MM.1S (cell line): ENCODE data around the gene GLB1L3.

Experiments used
- DNase-seq: peaks from one replicate; pipeline ENCODE4 v3.0.0-alpha.2; 2015
- H2AFZ ChIP-seq: fragments of 300-600 bp; sonication (generic); 2 replicates; pipeline ENCODE4 v1.6.0; 2016; ENCODE audit warnings: antibody characterized with exemption, low read length
- H3F3A ChIP-seq: fragments of 300-600 bp; sonication (generic); 2 replicates; pipeline ENCODE4 v1.6.1; 2016; ENCODE audit warnings: mild to moderate bottlenecking, antibody characterized with exemption, low read length, moderate library complexity, mixed read lengths; ENCODE audit not compliant: insufficient read depth
- H3K27ac ChIP-seq: fragments of 300-600 bp; sonication (generic); 2 replicates; pipeline ENCODE4 v1.5.1; 2016; ENCODE audit warnings: mild to moderate bottlenecking, low read length
- H3K27me3 ChIP-seq: fragments of 300-600 bp; sonication (generic); replicated peaks from 2 replicates; pipeline ENCODE4 v1.6.0; 2016; ENCODE audit warnings: low read length; ENCODE audit not compliant: insufficient read depth
- H3K36me3 ChIP-seq: fragments of 300-600 bp; sonication (generic); replicated peaks from 2 replicates; pipeline ENCODE4 v1.6.1; 2016; ENCODE audit warnings: mild to moderate bottlenecking, low read length, mixed read lengths; ENCODE audit not compliant: insufficient read depth
- H3K4me1 ChIP-seq: fragments of 300-600 bp; sonication (generic); 2 replicates; pipeline ENCODE4 v1.6.1; 2016; ENCODE audit warnings: low read length, mixed read lengths
- H3K4me2 ChIP-seq: fragments of 300-600 bp; sonication (generic); 2 replicates; pipeline ENCODE4 v1.6.0; 2016; ENCODE audit warnings: low read depth, low read length
- H3K4me3 ChIP-seq: fragments of 300-600 bp; sonication (generic); 2 replicates; pipeline ENCODE4 v1.5.1; 2016; ENCODE audit warnings: low read length, mixed read lengths
- H3K79me2 ChIP-seq: fragments of 300-600 bp; sonication (generic); 2 replicates; pipeline ENCODE4 v1.6.1; 2016; ENCODE audit warnings: mixed run types, low read length, mixed read lengths
- H3K9ac ChIP-seq: fragments of 300-600 bp; sonication (generic); 2 replicates; pipeline ENCODE4 v1.6.1; 2016; ENCODE audit warnings: low read length, mixed read lengths
- H3K9me2 ChIP-seq: fragments of 300-600 bp; sonication (generic); replicated peaks from 2 replicates; pipeline ENCODE4 v1.6.1; 2016; ENCODE audit warnings: mild to moderate bottlenecking, low read length, mixed read lengths; ENCODE audit not compliant: insufficient read depth
- H3K9me3 ChIP-seq: fragments of 300-600 bp; sonication (generic); replicated peaks from 2 replicates; pipeline ENCODE4 v1.6.1; 2016; ENCODE audit warnings: mild to moderate bottlenecking, low read length, mixed read lengths; ENCODE audit not compliant: insufficient read depth
- H4K20me1 ChIP-seq: fragments of 300-600 bp; sonication (generic); 2 replicates; pipeline ENCODE4 v1.6.1; 2016; ENCODE audit warnings: mild to moderate bottlenecking, low read length, moderate library complexity, mixed read lengths; ENCODE audit not compliant: insufficient read depth
- EZH2 ChIP-seq: fragments of 300-600 bp; sonication (generic); optimal IDR thresholded peaks from 2 replicates; pipeline ENCODE3; 2017; ENCODE audit warnings: low read depth, mild to moderate bottlenecking, antibody characterized with exemption, low read length, mixed read lengths
- EZH2phosphoT487 ChIP-seq: fragments of 300-600 bp; sonication (generic); IDR thresholded peaks from 2 replicates; pipeline ENCODE4 v1.6.1; 2018; ENCODE audit warnings: antibody characterized with exemption, low read length
- TF ChIP-seq, protein P1 (sequence below): fragments of 300-600 bp; sonication (generic); IDR thresholded peaks from 2 replicates; pipeline ENCODE4 v1.5.1; 2016; ENCODE audit warnings: antibody characterized with exemption, low read length, mixed read lengths

Gene GLB1L3

DNA sequence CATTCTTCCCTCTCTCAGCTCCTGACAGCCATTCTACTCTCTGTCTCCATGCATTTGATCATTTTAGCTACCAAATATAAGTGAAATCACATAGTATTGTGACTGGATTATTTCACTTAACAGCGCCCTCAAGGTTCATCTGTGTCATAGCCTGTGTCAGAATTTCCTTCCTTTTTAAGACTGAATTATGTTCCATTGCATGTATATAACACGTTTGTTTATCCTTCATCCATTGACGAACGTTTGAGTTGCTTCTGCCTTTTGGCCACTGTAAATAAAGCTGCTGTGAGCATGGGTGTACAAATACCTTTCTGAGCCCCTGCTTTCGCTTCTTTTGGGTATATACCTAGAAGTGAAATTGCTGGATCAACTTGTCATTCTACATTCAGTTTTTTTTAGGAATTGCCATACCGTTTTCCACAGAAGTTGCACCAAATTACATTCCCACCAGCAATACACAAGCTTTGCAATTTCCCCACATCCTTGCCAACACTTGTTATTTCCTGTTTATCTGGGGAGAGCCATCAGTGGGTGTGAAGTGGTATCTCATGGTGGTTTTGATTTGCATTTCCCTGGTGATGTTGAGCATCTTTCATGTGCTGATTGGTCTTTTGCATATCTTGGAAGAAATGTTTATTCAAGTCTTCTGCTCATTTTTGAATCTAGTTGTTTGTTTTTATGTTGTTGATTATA, 73.1 kb downstream of the GLB1L3 start:
- Histone ChIP-seq H3K27ac (no peak overlapping the region), H3K79me2 (no peaks in the 10 kb centered on the region), H3K9me2 (no peaks in the 10 kb centered on the region), H3K4me1 (no peaks in the 10 kb centered on the region), H3K4me3 (no peak overlapping the region), H3F3A (no peaks in the 10 kb centered on the region), H3K9me3 (no peaks in the 10 kb centered on the region), H3K27me3 (no peaks in the 10 kb centered on the region), H3K9ac (no peak overlapping the region), H2AFZ (no peak overlapping the region), H3K4me2 (no peak overlapping the region), H4K20me1 (no peaks in the 10 kb centered on the region), H3K36me3 (no peaks in the 10 kb centered on the region)
- no peak for DNase-seq
- TF ChIP-seq EZH2 (no peak), EZH2phosphoT487 (no peak)
- TF ChIP-seq, protein P1, sequence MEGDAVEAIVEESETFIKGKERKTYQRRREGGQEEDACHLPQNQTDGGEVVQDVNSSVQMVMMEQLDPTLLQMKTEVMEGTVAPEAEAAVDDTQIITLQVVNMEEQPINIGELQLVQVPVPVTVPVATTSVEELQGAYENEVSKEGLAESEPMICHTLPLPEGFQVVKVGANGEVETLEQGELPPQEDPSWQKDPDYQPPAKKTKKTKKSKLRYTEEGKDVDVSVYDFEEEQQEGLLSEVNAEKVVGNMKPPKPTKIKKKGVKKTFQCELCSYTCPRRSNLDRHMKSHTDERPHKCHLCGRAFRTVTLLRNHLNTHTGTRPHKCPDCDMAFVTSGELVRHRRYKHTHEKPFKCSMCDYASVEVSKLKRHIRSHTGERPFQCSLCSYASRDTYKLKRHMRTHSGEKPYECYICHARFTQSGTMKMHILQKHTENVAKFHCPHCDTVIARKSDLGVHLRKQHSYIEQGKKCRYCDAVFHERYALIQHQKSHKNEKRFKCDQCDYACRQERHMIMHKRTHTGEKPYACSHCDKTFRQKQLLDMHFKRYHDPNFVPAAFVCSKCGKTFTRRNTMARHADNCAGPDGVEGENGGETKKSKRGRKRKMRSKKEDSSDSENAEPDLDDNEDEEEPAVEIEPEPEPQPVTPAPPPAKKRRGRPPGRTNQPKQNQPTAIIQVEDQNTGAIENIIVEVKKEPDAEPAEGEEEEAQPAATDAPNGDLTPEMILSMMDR, result no peak

GRCh38 chr11:134349802-134350355, 73.7 kb downstream of the GLB1L3 start:
- H3K27me3 ChIP-seq, result no peaks in the 10 kb centered on the region
- no peaks in the 10 kb centered on the region for H3K9me2 ChIP-seq
- no peaks in the 10 kb centered on the region for H3K9me3 ChIP-seq
- no peaks in the 10 kb centered on the region for H4K20me1 ChIP-seq
- H3K4me1 ChIP-seq, result no peaks in the 10 kb centered on the region
- no peaks in the 10 kb centered on the region for H3K79me2 ChIP-seq
- no peak for DNase-seq
- no peaks in the 10 kb centered on the region for H3F3A ChIP-seq
- H3K4me3 ChIP-seq, result no peak overlapping the region
- H3K9ac ChIP-seq, result no peak overlapping the region
- no peak overlapping the region for H3K27ac ChIP-seq
- TF ChIP-seq EZH2phosphoT487 (no peak), EZH2 (no peak)
- TF ChIP-seq, protein P1, result no peak
- no peak overlapping the region for H3K4me2 ChIP-seq
- H3K36me3 ChIP-seq, result no peaks in the 10 kb centered on the region
- H2AFZ ChIP-seq, result no peak overlapping the region

DNA sequence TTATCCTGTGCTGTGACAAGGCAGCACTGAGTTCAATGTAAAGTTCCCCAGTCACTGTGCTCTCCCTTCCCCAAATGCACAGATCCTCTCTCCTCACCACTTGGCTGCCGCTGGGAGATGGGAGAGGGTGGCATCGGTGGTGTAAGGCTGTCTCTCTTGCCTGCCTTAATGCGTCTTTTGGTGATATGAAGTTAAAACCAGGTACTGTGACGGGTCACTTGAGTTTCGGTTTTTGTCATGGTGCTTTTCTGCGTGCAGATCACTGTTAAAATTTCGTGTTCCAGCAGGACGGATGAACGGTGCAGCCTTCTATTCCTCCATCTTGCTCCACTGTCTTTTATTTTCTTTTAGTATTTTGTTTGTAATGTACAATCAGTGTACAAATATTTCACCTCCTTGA, 74.2 kb downstream of the GLB1L3 start:
- Histone ChIP-seq H3K79me2 (no peaks in the 10 kb centered on the region), H3K36me3 (no peaks in the 10 kb centered on the region), H3K27ac (no peak overlapping the region), H2AFZ (no peak overlapping the region), H3K4me3 (no peak overlapping the region), H3K4me2 (no peak overlapping the region), H3K9me2 (no peaks in the 10 kb centered on the region), H3K9ac (no peak overlapping the region), H3K9me3 (no peaks in the 10 kb centered on the region), H3F3A (no peaks in the 10 kb centered on the region), H3K4me1 (no peaks in the 10 kb centered on the region), H3K27me3 (no peaks in the 10 kb centered on the region), H4K20me1 (no peaks in the 10 kb centered on the region)
- no peak for TF ChIP-seq EZH2
- no peak for DNase-seq

GRCh38 chr11:134352111-134352510, 75.9 kb downstream of the GLB1L3 start:
- DNase-seq, result no peak
- no peaks in the 10 kb centered on the region for H3K4me1 ChIP-seq
- no peak overlapping the region for H3K4me2 ChIP-seq
- no peak overlapping the region for H3K27ac ChIP-seq
- H3K9me2 ChIP-seq, result no peaks in the 10 kb centered on the region
- H2AFZ ChIP-seq, result no peak overlapping the region
- H4K20me1 ChIP-seq, result no peaks in the 10 kb centered on the region
- no peaks in the 10 kb centered on the region for H3F3A ChIP-seq
- H3K9ac ChIP-seq, result no peak overlapping the region
- no peaks in the 10 kb centered on the region for H3K27me3 ChIP-seq
- no peak overlapping the region for H3K4me3 ChIP-seq
- TF ChIP-seq EZH2phosphoT487 (no peak), EZH2 (no peak)
- TF ChIP-seq, protein P1, result no peak
- H3K79me2 ChIP-seq, result no peaks in the 10 kb centered on the region
- H3K9me3 ChIP-seq, result no peaks in the 10 kb centered on the region
- H3K36me3 ChIP-seq, result no peaks in the 10 kb centered on the region
